Neural cell (in vitro differentiated cells): ENCODE measurements around the gene PIAS4. TPM values are rescaled to one million over a fixed set of nuclear protein-coding genes. Genes with fewer than 3 reads are reported as not detected.
A peak's percentile ranks its signal among the peaks of the same experiment; 100 is the strongest.

Source experiments
- H2AFZ ChIP-seq: fragments of 200-600, 300-800 bp; sonication (generic), shearing (Covaris generic); 2 replicates; pipeline ENCODE4 v1.6.0; 2014; ENCODE audit warnings: low read depth, mild to moderate bottlenecking, antibody characterized with exemption, low read length, moderate library complexity
- H3F3A ChIP-seq: fragments of 200-600 bp; shearing (Covaris generic); 2 replicates; pipeline ENCODE4 v1.6.1; 2016; ENCODE audit warnings: mild to moderate bottlenecking, moderate library complexity, mixed read lengths, antibody characterized with exemption, low read length; ENCODE audit not compliant: insufficient read depth, poor library complexity, severe bottlenecking
- H3K27ac ChIP-seq: fragments of 200-600, 300-800 bp; sonication (generic), shearing (Covaris generic); 2 replicates; pipeline ENCODE4 v1.5.1; 2014; ENCODE audit warnings: mild to moderate bottlenecking, low read length, moderate library complexity
- H3K27me3 ChIP-seq: fragments of 300-800, 200-600 bp; sonication (generic), shearing (Covaris generic); 2 replicates; pipeline ENCODE4 v1.6.0; 2014; ENCODE audit warnings: mild to moderate bottlenecking, low read depth, low read length, moderate library complexity; ENCODE audit not compliant: insufficient read depth
- H3K36me3 ChIP-seq: fragments of 300-800, 200-600 bp; sonication (generic), shearing (Covaris generic); 2 replicates; pipeline ENCODE4 v1.5.1; 2014; ENCODE audit warnings: mild to moderate bottlenecking, antibody characterized with exemption, low read length, moderate library complexity; ENCODE audit not compliant: insufficient read depth
- H3K4me2 ChIP-seq: fragments of 300-800, 200-600 bp; sonication (generic), shearing (Covaris generic); 2 replicates; pipeline ENCODE4 v1.6.0; 2014; ENCODE audit warnings: mild to moderate bottlenecking, low read length
- H3K4me3 ChIP-seq: fragments of 300-800, 200-600 bp; sonication (generic), shearing (Covaris generic); 2 replicates; pipeline ENCODE4 v1.5.1; 2014; ENCODE audit warnings: mild to moderate bottlenecking, low read length, moderate library complexity
- H3K79me2 ChIP-seq: fragments of 200-600 bp; shearing (Covaris generic); replicated peaks from 2 replicates; pipeline ENCODE4 v1.6.0; 2014; ENCODE audit warnings: mild to moderate bottlenecking, low read length, moderate library complexity; ENCODE audit not compliant: insufficient read depth
- H3K9ac ChIP-seq: fragments of 300-800, 200-600 bp; sonication (generic), shearing (Covaris generic); 2 replicates; pipeline ENCODE4 v1.6.1; 2016; ENCODE audit warnings: mild to moderate bottlenecking, low read length, mixed read lengths
- H3K9me2 ChIP-seq: fragments of 200-600 bp; shearing (Covaris generic); 2 replicates; pipeline ENCODE4 v1.6.1; 2016; ENCODE audit warnings: mild to moderate bottlenecking, low read length, mixed read lengths; ENCODE audit not compliant: insufficient read depth
- H3K9me3 ChIP-seq: fragments of 200-600, 300-800 bp; sonication (generic), shearing (Covaris generic); 2 replicates; pipeline ENCODE4 v1.6.1; 2016; ENCODE audit warnings: mild to moderate bottlenecking, mixed run types, low read length, moderate library complexity, mixed read lengths
- H4K20me1 ChIP-seq: fragments of 200-600 bp; shearing (Covaris generic); 2 replicates; pipeline ENCODE4 v1.6.1; 2016; ENCODE audit warnings: mild to moderate bottlenecking, mixed run types; ENCODE audit not compliant: insufficient read depth
- CTCF ChIP-seq: fragments of 450-650 bp; IDR thresholded peaks from 2 replicates; pipeline ENCODE4 v1.5.1; 2014; ENCODE audit warnings: antibody characterized with exemption, mild to moderate bottlenecking, moderate library complexity; ENCODE audit not compliant: poor library complexity, severe bottlenecking
- EP300 ChIP-seq: fragments of 450-650 bp; conservative IDR thresholded peaks from 2 replicates; pipeline ENCODE4 v1.6.1; 2014; ENCODE audit warnings: antibody characterized with exemption, mild to moderate bottlenecking, moderate library complexity; ENCODE audit not compliant: poor library complexity, severe bottlenecking
- EZH2 ChIP-seq: fragments of 200-600, 300-800 bp; shearing (Covaris generic), sonication (generic); IDR thresholded peaks from 2 replicates; pipeline ENCODE4 v1.6.1; 2014; ENCODE audit warnings: antibody characterized with exemption, low read length, borderline replicate concordance, mild to moderate bottlenecking; ENCODE audit not compliant: insufficient read depth, poor library complexity, severe bottlenecking
- MXI1 ChIP-seq: fragments of 450-650 bp; conservative IDR thresholded peaks from 2 replicates; pipeline ENCODE4 v1.6.1; 2014; ENCODE audit warnings: antibody characterized with exemption, mild to moderate bottlenecking; ENCODE audit not compliant: poor library complexity, severe bottlenecking
- POLR2AphosphoS5 ChIP-seq: IDR thresholded peaks from 2 replicates; pipeline ENCODE4 v1.6.1; 2012
- RAD21 ChIP-seq: fragments of 450-650 bp; conservative IDR thresholded peaks from 2 replicates; pipeline ENCODE4 v1.6.1; 2014; ENCODE audit warnings: antibody characterized with exemption, mild to moderate bottlenecking, moderate library complexity
- REST ChIP-seq: IDR thresholded peaks from 2 replicates; pipeline ENCODE4 v1.6.1; 2012; ENCODE audit warnings: borderline replicate concordance
- SMC3 ChIP-seq: fragments of 450-650 bp; conservative IDR thresholded peaks from 2 replicates; pipeline ENCODE4 v1.6.1; 2014; ENCODE audit warnings: antibody characterized with exemption, mild to moderate bottlenecking, moderate library complexity; ENCODE audit not compliant: poor library complexity
- TAF1 ChIP-seq: IDR thresholded peaks from 2 replicates; pipeline ENCODE4 v1.6.1; 2012; ENCODE audit warnings: low read depth
- polyA plus RNA-seq: library from polyadenylated mRNA; depleted of rRNA; stranded (reverse); fragments of >200 nt; gene quantifications from 2 replicates; pipeline ENCODE4 v1.2.3, GENCODE V29; 2014

PIAS4 gene
- polyA plus RNA-seq, 1 donor from 2014 or later: 22.3 TPM

- H3F3A ChIP-seq: peaks cover 3% of the 10 kb centered on the region
- peaks cover 23% of the 10 kb centered on the region for H3K79me2 ChIP-seq
- no peaks in the 10 kb centered on the region for H3K9me3 ChIP-seq
- TF ChIP-seq POLR2AphosphoS5: no peak
- TF ChIP-seq EP300: no peak
- no peak for TF ChIP-seq RAD21
- no peak for TF ChIP-seq SMC3
- no peak for TF ChIP-seq MXI1
- TF ChIP-seq TAF1: no peak
- TF ChIP-seq CTCF: no peak
- TF ChIP-seq REST: no peak
- H4K20me1 ChIP-seq: peaks cover 51% of the 10 kb centered on the region
- H3K27me3 ChIP-seq: no peaks in the 10 kb centered on the region
- peak overlapping the region; percentile 92 for H3K9ac ChIP-seq
- H3K36me3 ChIP-seq: no peaks in the 10 kb centered on the region
- H3K9me2 ChIP-seq: no peaks in the 10 kb centered on the region
- H3K4me2 ChIP-seq: peak overlapping the region; percentile 86
- peak overlapping the region; percentile 90 for H3K27ac ChIP-seq
- peak overlapping the region; percentile 97 for H3K4me3 ChIP-seq
- no peak overlapping the region for H2AFZ ChIP-seq
Observed at GRCh38 chr19:3984584-3984907, 23.0 kb upstream of the PIAS4 start.

- Histone ChIP-seq H3K36me3 (no peaks in the 10 kb centered on the region), H3K27me3 (no peaks in the 10 kb centered on the region), H3K9me3 (no peaks in the 10 kb centered on the region), H3K27ac (peak within 1 kb of the TSS; percentile 90), H3F3A (peaks cover 3% of the 10 kb centered on the region), H3K9me2 (no peaks in the 10 kb centered on the region), H3K9ac (peak within 1 kb of the TSS; percentile 92), H3K4me2 (peak within 1 kb of the TSS; percentile 99), H4K20me1 (peaks cover 49% of the 10 kb centered on the region), H2AFZ (peak within 1 kb of the TSS; percentile 91), H3K4me3 (peak within 1 kb of the TSS; percentile 97), H3K79me2 (peaks cover 23% of the 10 kb centered on the region)
- TF ChIP-seq RAD21 (peak; percentile 37), MXI1 (peak; percentile 93), TAF1 (peak; percentile 100), POLR2AphosphoS5 (peak; percentile 100), SMC3 (peak; percentile 54), CTCF (peak; percentile 21), REST (peak; percentile 100), EZH2 (no peak), EP300 (peak; percentile 81)
Observed at GRCh38 chr19:3984908-3985642, 22.5 kb upstream of the PIAS4 start, which contains the start of gene EEF2. TSS of gene EEF2 (minus strand) at chr19:3985463. CDS start at chr19:3985380, 83 bp downstream.
